ENCODE measurements around the gene EHBP1. TPM values are rescaled to one million over a fixed set of nuclear protein-coding genes. Genes with fewer than 3 reads are reported as not detected.
A peak's percentile ranks its signal among the peaks of the same experiment; 100 is the strongest.

Gene EHBP1
- polyA plus RNA-seq, 6 donors from 2014 or later: 1.4 to 18.3 (median 16.2) TPM

- H3K27me3 Mint-ChIP-seq: no peaks in the 10 kb centered on the region
- peaks cover 24 to 59% (median 43%) of the 10 kb centered on the region in 3 donors for H3K4me1 Mint-ChIP-seq
- H3K36me3 Mint-ChIP-seq: peaks cover 34 to 40% of the 10 kb centered on the region in 2 donors
- H3K4me3 Mint-ChIP-seq: no peak overlapping the region
- H3K9me3 Mint-ChIP-seq: peaks cover 13 to 37% (median 30%) of the 10 kb centered on the region in 7 donors
- ATAC-seq (ENCODE audit: low read depth in 2 of 2): no peak
- no peak for DNase-seq
- H3K27ac Mint-ChIP-seq: peak overlapping the region in 2 of 6 donors; percentile 3 to 10
Measured at GRCh38 chr2:62727876-62728566, 22.5 kb downstream of the EHBP1 start.

GRCh38 chr2:62731275-62731674 lies 25.8 kb downstream of the EHBP1 start:
- Mint-ChIP-seq H3K27ac (no peak overlapping the region), H3K4me3 (no peak overlapping the region), H3K36me3 (peaks cover 16 to 25% of the 10 kb centered on the region in 2 donors)

GRCh38 chr2:62732262-62732777 lies 26.8 kb downstream of the EHBP1 start:
- no peak for ATAC-seq (ENCODE audit: low read depth in 2 of 2)
- H3K4me3 Mint-ChIP-seq: no peak overlapping the region
- peaks cover 27 to 37% (median 33%) of the 10 kb centered on the region in 3 donors for H3K4me1 Mint-ChIP-seq

More at GRCh38 chr2:62731275-62731674, 25.8 kb downstream of the EHBP1 start:
- H3K9me3 Mint-ChIP-seq: peaks cover 5 to 25% (median 14%) of the 10 kb centered on the region in 7 donors
- no peaks in the 10 kb centered on the region for H3K27me3 Mint-ChIP-seq
- ATAC-seq (ENCODE audit: low read depth in 2 of 2) (no peak), DNase-seq (no peak)
- peaks cover 32 to 46% (median 34%) of the 10 kb centered on the region in 3 donors for H3K4me1 Mint-ChIP-seq

GRCh38 chr2:62733546-62733945 lies 28.0 kb downstream of the EHBP1 start:
- ATAC-seq (ENCODE audit: low read depth in 2 of 2): no peak
- Mint-ChIP-seq H3K27ac (peak overlapping the region in 1 of 6 donors; percentile 85), H3K27me3 (no peaks in the 10 kb centered on the region), H3K9me3 (peaks cover 5 to 25% (median 14%) of the 10 kb centered on the region in 7 donors), H3K36me3 (peaks cover 18 to 25% of the 10 kb centered on the region in 2 donors), H3K4me1 (peaks cover 21 to 37% (median 29%) of the 10 kb centered on the region in 3 donors), H3K4me3 (peak overlapping the region in 1 of 8 donors; percentile 32)
- no peak for DNase-seq

More at GRCh38 chr2:62732262-62732777, 26.8 kb downstream of the EHBP1 start:
- Mint-ChIP-seq H3K27me3 (no peaks in the 10 kb centered on the region), H3K9me3 (peaks cover 5 to 25% (median 14%) of the 10 kb centered on the region in 7 donors), H3K36me3 (peaks cover 18 to 25% of the 10 kb centered on the region in 2 donors), H3K27ac (no peak overlapping the region)
- DNase-seq: no peak

- Mint-ChIP-seq H3K36me3 (peaks cover 11 to 12% of the 10 kb centered on the region in 2 donors), H3K27ac (peak overlapping the region in 2 of 6 donors; percentile 9 to 28), H3K27me3 (no peaks in the 10 kb centered on the region), H3K9me3 (peaks cover 0 to 12% (median 6%) of the 10 kb centered on the region in 7 donors), H3K4me1 (peaks cover 20 to 39% (median 36%) of the 10 kb centered on the region in 3 donors), H3K4me3 (peak overlapping the region in 1 of 8 donors; percentile 2)
- DNase-seq (no peak), ATAC-seq (ENCODE audit: low read depth in 2 of 2) (no peak)
Measured at GRCh38 chr2:62736899-62737559, 31.5 kb downstream of the EHBP1 start.

GRCh38 chr2:62738981-62739936 lies 33.7 kb downstream of the EHBP1 start:
- Mint-ChIP-seq H3K36me3 (peaks cover 0 to 4% of the 10 kb centered on the region in 2 donors), H3K4me1 (peaks cover 7 to 24% (median 23%) of the 10 kb centered on the region in 3 donors), H3K27me3 (no peaks in the 10 kb centered on the region), H3K27ac (peak overlapping the region in 1 of 6 donors; percentile 2), H3K9me3 (no peaks in the 10 kb centered on the region), H3K4me3 (no peak overlapping the region)
- DNase-seq (no peak), ATAC-seq (ENCODE audit: low read depth in 2 of 2) (no peak)

- ATAC-seq (ENCODE audit: low read depth in 2 of 2): no peak
- Mint-ChIP-seq H3K36me3 (peaks cover 0 to 4% of the 10 kb centered on the region in 2 donors), H3K27me3 (no peaks in the 10 kb centered on the region), H3K9me3 (no peaks in the 10 kb centered on the region), H3K4me3 (no peak overlapping the region), H3K27ac (peak overlapping the region in 1 of 6 donors; percentile 49), H3K4me1 (peaks cover 10 to 33% (median 23%) of the 10 kb centered on the region in 3 donors)
- no peak for DNase-seq
Measured at GRCh38 chr2:62740221-62740620, 34.7 kb downstream of the EHBP1 start.

- peaks cover 0 to 4% of the 10 kb centered on the region in 2 donors for H3K36me3 Mint-ChIP-seq
- H3K9me3 Mint-ChIP-seq: no peaks in the 10 kb centered on the region
- peak overlapping the region in 3 of 6 donors; percentile 11 to 66 (median 39) for H3K27ac Mint-ChIP-seq
- no peak for DNase-seq
- peaks cover 13 to 33% (median 30%) of the 10 kb centered on the region in 3 donors for H3K4me1 Mint-ChIP-seq
- H3K4me3 Mint-ChIP-seq: no peak overlapping the region
- H3K27me3 Mint-ChIP-seq: no peaks in the 10 kb centered on the region
- ATAC-seq (ENCODE audit: low read depth in 2 of 2): no peak
Measured at GRCh38 chr2:62741127-62741526, 35.6 kb downstream of the EHBP1 start.

- no peak overlapping the region for H3K4me3 Mint-ChIP-seq
- ATAC-seq (ENCODE audit: low read depth in 2 of 2) (no peak), DNase-seq (no peak)
- H3K9me3 Mint-ChIP-seq: no peaks in the 10 kb centered on the region
- H3K27ac Mint-ChIP-seq: no peak overlapping the region
- H3K27me3 Mint-ChIP-seq: no peaks in the 10 kb centered on the region
- H3K36me3 Mint-ChIP-seq: no peaks in the 10 kb centered on the region
- peaks cover 13 to 32% (median 27%) of the 10 kb centered on the region in 3 donors for H3K4me1 Mint-ChIP-seq
Measured at GRCh38 chr2:62741954-62742722, 36.6 kb downstream of the EHBP1 start.

GRCh38 chr2:62743506-62743905 lies 38.0 kb downstream of the EHBP1 start:
- no peak overlapping the region for H3K4me3 Mint-ChIP-seq
- H3K27ac Mint-ChIP-seq: peak overlapping the region in 1 of 6 donors; percentile 27
- ATAC-seq (ENCODE audit: low read depth in 2 of 2) (no peak), DNase-seq (no peak)
- H3K9me3 Mint-ChIP-seq: peaks cover 0 to 3% (median 0%) of the 10 kb centered on the region in 7 donors
- peaks cover 13 to 27% (median 25%) of the 10 kb centered on the region in 3 donors for H3K4me1 Mint-ChIP-seq
- peaks cover 0 to 5% of the 10 kb centered on the region in 2 donors for H3K36me3 Mint-ChIP-seq
- no peaks in the 10 kb centered on the region for H3K27me3 Mint-ChIP-seq

- H3K4me3 Mint-ChIP-seq: no peak overlapping the region
- no peaks in the 10 kb centered on the region for H3K27me3 Mint-ChIP-seq
- H3K4me1 Mint-ChIP-seq: peaks cover 13 to 26% (median 25%) of the 10 kb centered on the region in 3 donors
- peaks cover 0 to 5% of the 10 kb centered on the region in 2 donors for H3K36me3 Mint-ChIP-seq
- DNase-seq (no peak), ATAC-seq (ENCODE audit: low read depth in 2 of 2) (peak in 1 of 2 donors; percentile 33)
- H3K9me3 Mint-ChIP-seq: peaks cover 0 to 4% (median 0%) of the 10 kb centered on the region in 7 donors
- H3K27ac Mint-ChIP-seq: no peak overlapping the region
Measured at GRCh38 chr2:62744603-62745002, 39.1 kb downstream of the EHBP1 start.

- no peak for ATAC-seq (ENCODE audit: low read depth in 2 of 2)
- H3K9me3 Mint-ChIP-seq: peaks cover 0 to 13% (median 3%) of the 10 kb centered on the region in 7 donors
- H3K27me3 Mint-ChIP-seq: no peaks in the 10 kb centered on the region
- peaks cover 0 to 5% of the 10 kb centered on the region in 2 donors for H3K36me3 Mint-ChIP-seq
- H3K27ac Mint-ChIP-seq: no peak overlapping the region
- DNase-seq: no peak
- H3K4me3 Mint-ChIP-seq: no peak overlapping the region
- peaks cover 18 to 33% (median 32%) of the 10 kb centered on the region in 3 donors for H3K4me1 Mint-ChIP-seq
Measured at GRCh38 chr2:62745891-62746481, 40.5 kb downstream of the EHBP1 start.

Measured in naive B cell (primary cell).